GM12891 (cell line): ENCODE measurements around the gene SDCCAG8.

ENCODE experiments used
- PAX5 ChIP-seq: IDR thresholded peaks from 2 replicates; pipeline ENCODE4 v1.6.1; 2011; ENCODE audit warnings: low read length, moderate library complexity, mild to moderate bottlenecking; ENCODE audit not compliant: insufficient read depth, severe bottlenecking
- POLR2A ChIP-seq: IDR thresholded peaks from 2 replicates; pipeline ENCODE4 v1.6.1; 2011; ENCODE audit warnings: low read depth, low read length, control low read depth
- POLR2AphosphoS5 ChIP-seq: IDR thresholded peaks from 2 replicates; pipeline ENCODE4 v1.6.1; 2011; ENCODE audit warnings: low read depth, low read length, control low read depth
- POU2F2 ChIP-seq: IDR thresholded peaks from 2 replicates; pipeline ENCODE4 v1.6.1; 2011; ENCODE audit warnings: low read depth, mild to moderate bottlenecking, control low read depth, low read length, moderate library complexity
- SPI1 ChIP-seq: IDR thresholded peaks from 2 replicates; pipeline ENCODE4 v1.6.1; 2011; ENCODE audit warnings: low read depth, low read length, control low read depth

DNA sequence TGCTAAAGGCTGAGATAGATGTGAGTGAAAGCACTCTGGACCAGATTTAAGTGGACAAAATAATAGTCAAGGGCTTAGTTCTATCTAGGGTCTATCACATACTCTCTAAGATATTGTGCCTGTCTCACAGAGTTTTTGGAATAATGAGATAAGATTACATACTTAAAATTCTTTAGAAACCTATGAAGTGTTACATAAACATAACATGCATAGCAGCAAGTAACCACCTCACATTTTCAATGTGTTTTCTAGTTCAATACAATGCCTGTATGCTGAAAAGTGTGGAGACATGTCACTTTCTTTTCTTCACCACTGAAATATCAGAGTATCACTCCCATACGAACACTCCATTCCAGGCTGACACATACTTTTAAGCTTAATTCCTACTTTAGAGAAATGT, 16.2 kb downstream of the SDCCAG8 start:
- no peak for TF ChIP-seq POLR2AphosphoS5
- no peak for TF ChIP-seq POLR2A
- no peak for TF ChIP-seq PAX5
- TF ChIP-seq SPI1 = no peak
- TF ChIP-seq POU2F2 = no peak
